AG09319 (cell line): Measurements from ENCODE around the gene COL11A2.
"Not testable (repeated sequence)": the region's sequence is repeated elsewhere in the genome, so short reads cannot be mapped to it uniquely, and the experiment has no call there.

ENCODE experiments used
- DNase-seq: peaks from one replicate; pipeline ENCODE4 v3.0.0-alpha.2; 2010; ENCODE audit warnings: low read depth; ENCODE audit errors: extremely low read depth
- CTCF ChIP-seq: IDR thresholded peaks from 2 replicates; pipeline ENCODE4 v1.5.1; 2011; ENCODE audit warnings: low read depth, mild to moderate bottlenecking, inconsistent platforms, low read length, moderate library complexity

COL11A2 gene

GRCh38 chr6:33156964-33157363 lies 35.3 kb downstream of the COL11A2 start:
- no peak for TF ChIP-seq CTCF
- DNase-seq, result no peak

- DNase-seq, result no peak
- no peak for TF ChIP-seq CTCF
Observed at GRCh38 chr6:33156561-33156960, 35.7 kb downstream of the COL11A2 start.

GRCh38 chr6:33154349-33154748 lies 37.9 kb downstream of the COL11A2 start:
- DNase-seq, result no peak
- no peak for TF ChIP-seq CTCF

- DNase-seq, result no peak
- no peak for TF ChIP-seq CTCF
Observed at GRCh38 chr6:33151050-33151449, 41.2 kb downstream of the COL11A2 start.

GRCh38 chr6:33150560-33150959 lies 41.7 kb downstream of the COL11A2 start:
- not testable (repeated sequence) for DNase-seq

- TF ChIP-seq CTCF, result peak; percentile 76
- peak; percentile 31 for DNase-seq
Observed at GRCh38 chr6:33147807-33148666, 44.2 kb downstream of the COL11A2 start.

GRCh38 chr6:33144373-33144772 lies 47.9 kb downstream of the COL11A2 start:
- no peak for TF ChIP-seq CTCF
- DNase-seq, result no peak
